HepG2 (cell line): ENCODE results near the gene KLHL33. TPM values are rescaled to one million over a fixed set of nuclear protein-coding genes. Genes with fewer than 3 reads are reported as not detected.
A peak's percentile ranks its signal among the peaks of the same experiment; 100 is the strongest.

Experiments
- E2F2 ChIP-seq: sonication (generic); formaldehyde crosslinking; IDR thresholded peaks from 2 replicates; pipeline ENCODE4 v1.4.0; 2020; ENCODE audit warnings: missing genetic modification reagents, borderline replicate concordance
- ELF4 ChIP-seq: sonication (generic); formaldehyde crosslinking; IDR thresholded peaks from 2 replicates; pipeline ENCODE4 v1.5.0; 2020; ENCODE audit warnings: missing genetic modification reagents, mild to moderate bottlenecking, moderate library complexity, borderline replicate concordance
- GATA4 ChIP-seq: sonication (generic); IDR thresholded peaks from 2 replicates; pipeline ENCODE4 v1.6.1; 2016; ENCODE audit warnings: antibody characterized with exemption, low read depth, borderline replicate concordance
- GATAD1 ChIP-seq: IDR thresholded peaks from 2 replicates; pipeline ENCODE4 v1.6.1; 2016; ENCODE audit warnings: missing genetic modification reagents, missing compliant biosample characterization
- IRF2 ChIP-seq: IDR thresholded peaks from 2 replicates; pipeline ENCODE4 v1.6.1; 2018; ENCODE audit warnings: missing genetic modification reagents, missing compliant biosample characterization
- KDM3A ChIP-seq: IDR thresholded peaks from 2 replicates; pipeline ENCODE4 v1.6.1; 2018; ENCODE audit warnings: low read depth, missing compliant biosample characterization
- MTA1 ChIP-seq: sonication (generic); formaldehyde crosslinking; IDR thresholded peaks from 2 replicates; pipeline ENCODE4 v1.4.0; 2020; ENCODE audit warnings: missing genetic modification reagents, mild to moderate bottlenecking, borderline replicate concordance
- NFRKB ChIP-seq: fragments of 450-650 bp; IDR thresholded peaks from 2 replicates; pipeline ENCODE4 v1.6.1; 2017
- NR0B2 ChIP-seq: sonication (generic); formaldehyde crosslinking; IDR thresholded peaks from 2 replicates; pipeline ENCODE4 v1.4.0; 2020; ENCODE audit warnings: mild to moderate bottlenecking, missing genetic modification reagents
- PCBP2 ChIP-seq: fragments of 200-400 bp; formaldehyde crosslinking; optimal IDR thresholded peaks from 2 replicates; pipeline ENCODE3; 2018; ENCODE audit warnings: low read length, low read depth; ENCODE audit not compliant: poor library complexity, severe bottlenecking
- PHF8 ChIP-seq: sonication (generic); formaldehyde crosslinking; IDR thresholded peaks from 2 replicates; pipeline ENCODE4 v1.5.0; 2020; ENCODE audit warnings: missing genetic modification reagents
- POLR2AphosphoS2 ChIP-seq: IDR thresholded peaks from 2 replicates; pipeline ENCODE4 v1.6.1; 2011; ENCODE audit warnings: low read depth, low read length, improper control_type of control experiment
- RBAK ChIP-seq: sonication (generic); formaldehyde crosslinking; IDR thresholded peaks from 2 replicates; pipeline ENCODE4 v1.5.1; 2020; ENCODE audit warnings: mild to moderate bottlenecking, missing genetic modification reagents
- SP5 ChIP-seq: IDR thresholded peaks from 2 replicates; pipeline ENCODE4 v1.6.1; 2016; ENCODE audit warnings: low read depth, borderline replicate concordance
- THAP11 ChIP-seq: IDR thresholded peaks from 2 replicates; pipeline ENCODE4 v1.6.1; 2016; ENCODE audit warnings: missing biosample characterization, missing genetic modification reagents
- ZBTB2 ChIP-seq: sonication (generic); formaldehyde crosslinking; IDR thresholded peaks from 2 replicates; pipeline ENCODE4 v1.8.0; 2022; ENCODE audit warnings: low read depth, missing genetic modification reagents
- ZBTB8A ChIP-seq: sonication (generic); formaldehyde crosslinking; IDR thresholded peaks from 2 replicates; pipeline ENCODE4 v1.4.0; 2020; ENCODE audit warnings: mild to moderate bottlenecking, low read depth, missing genetic modification reagents, borderline replicate concordance
- ZFP37 ChIP-seq: sonication (generic); formaldehyde crosslinking; IDR thresholded peaks from 2 replicates; pipeline ENCODE4 v1.4.0; 2020; ENCODE audit warnings: missing genetic modification reagents, borderline replicate concordance
- ZFP62 ChIP-seq: sonication (generic); formaldehyde crosslinking; IDR thresholded peaks from 2 replicates; pipeline ENCODE4 v1.4.0; 2020; ENCODE audit warnings: missing genetic modification reagents
- ZFX ChIP-seq: sonication (generic); formaldehyde crosslinking; IDR thresholded peaks from 2 replicates; pipeline ENCODE4 v1.4.0; 2020; ENCODE audit warnings: mild to moderate bottlenecking, low read depth, missing genetic modification reagents, moderate library complexity
- ZNF20 ChIP-seq: sonication (generic); formaldehyde crosslinking; IDR thresholded peaks from 2 replicates; pipeline ENCODE4 v1.4.0; 2020; ENCODE audit warnings: mild to moderate bottlenecking, moderate library complexity, missing genetic modification reagents
- ZNF251 ChIP-seq: sonication (generic); formaldehyde crosslinking; IDR thresholded peaks from 2 replicates; pipeline ENCODE4 v1.9.0; 2021; ENCODE audit warnings: mild to moderate bottlenecking, missing genetic modification reagents
- ZNF3 ChIP-seq: IDR thresholded peaks from 2 replicates; pipeline ENCODE4 v1.7.0; 2017; ENCODE audit warnings: inconsistent platforms
- ZNF30 ChIP-seq: sonication (generic); formaldehyde crosslinking; IDR thresholded peaks from 2 replicates; pipeline ENCODE4 v1.5.0; 2020; ENCODE audit warnings: mild to moderate bottlenecking, missing genetic modification reagents
- ZNF337 ChIP-seq: sonication (generic); formaldehyde crosslinking; IDR thresholded peaks from 2 replicates; pipeline ENCODE4 v1.5.1; 2020; ENCODE audit warnings: missing genetic modification reagents, low read depth, mild to moderate bottlenecking, borderline replicate concordance
- ZNF567 ChIP-seq: sonication (generic); formaldehyde crosslinking; IDR thresholded peaks from 2 replicates; pipeline ENCODE4 v1.8.1; 2023; ENCODE audit warnings: mild to moderate bottlenecking, missing genetic modification reagents, borderline replicate concordance
- ZNF724P ChIP-seq: sonication (generic); formaldehyde crosslinking; IDR thresholded peaks from 2 replicates; pipeline ENCODE4 v1.8.0; 2022; ENCODE audit warnings: missing genetic modification reagents, borderline replicate concordance
- ZNF749 ChIP-seq: sonication (generic); formaldehyde crosslinking; IDR thresholded peaks from 2 replicates; pipeline ENCODE4 v1.8.0; 2022; ENCODE audit warnings: mild to moderate bottlenecking, missing genetic modification reagents, moderate library complexity, borderline replicate concordance
- ZNF879 ChIP-seq: sonication (generic); formaldehyde crosslinking; IDR thresholded peaks from 2 replicates; pipeline ENCODE4 v1.8.1; 2023; ENCODE audit warnings: missing genetic modification reagents
- polyA plus RNA-seq, 8 experiments: library from polyadenylated mRNA; depleted of rRNA in 3 of 8; stranded (reverse) in 7 of 8; unstranded in 1 of 8; fragments of >200 nt; fragmentation: Illumina TruSeq in 4 of 8; extraction: Trizol in 4 of 8; gene quantifications; 2 replicates each; pipeline versions ENCODE4 v1.2.1 to v1.2.3, GENCODE V29; 2011 to 2016; ENCODE audit warnings: low read depth in 4 of 8, missing spikeins in 1 of 8, mixed read lengths in 1 of 8; ENCODE audit not compliant: insufficient read depth in 1 of 8
- total RNA-seq, 5 experiments: library from RNA; depleted of rRNA; stranded (reverse); fragments of >200 nt; fragmentation: Illumina TruSeq; extraction: Trizol; gene quantifications; 2 replicates each; pipeline ENCODE4 v1.2.3, GENCODE V29; 2016; ENCODE audit warnings: low read depth in 1 of 5

The KLHL33 gene
- total and polyA plus RNA-seq, 2 of the 13 experiments (the other 11 are each of a cell fraction or from before 2014, with no cell fraction given): not detected

GRCh38 chr14:20454516-20455354 is 18.8 kb upstream of the KLHL33 start, which contains the start of the genes APEX1 and OSGEP (continued):
- peak; percentile 86 for TF ChIP-seq ZBTB8A (CRISPR knock-in tag)
- TF ChIP-seq ZNF724P (CRISPR knock-in tag): peak; percentile 24
- TF ChIP-seq SP5 (CRISPR knock-in tag): peak; percentile 10; the same call in 1 of the 2 replicates
- TF ChIP-seq E2F2: peak; percentile 88; the same call in 1 of the 2 replicates
- TF ChIP-seq ZFP62 (CRISPR knock-in tag): no peak
- TF ChIP-seq ELF4: no peak; the same call in 1 of the 2 replicates
- TF ChIP-seq ZNF3 (CRISPR knock-in tag): no peak
- TF ChIP-seq ZNF879 (CRISPR knock-in tag): no peak; the same call in 1 of the 2 replicates
- TF ChIP-seq ZNF567 (CRISPR knock-in tag): no peak; the same call in 1 of the 2 replicates
- no peak; the same call in 1 of the 2 replicates for TF ChIP-seq ZNF749 (CRISPR knock-in tag)
- peak; percentile 44; the same call in 1 of the 2 replicates for TF ChIP-seq IRF2
- peak; percentile 53; the same call in 1 of the 2 replicates for TF ChIP-seq NR0B2 (CRISPR knock-in tag)
- TF ChIP-seq ZFP37 (CRISPR knock-in tag): 0 out of 2 replicates have a peak, but pooled peaks have one; percentile 17
- TF ChIP-seq POLR2AphosphoS2: no peak
- TF ChIP-seq ZFX (CRISPR knock-in tag): peak; percentile 95
- TF ChIP-seq ZNF30 (CRISPR knock-in tag): 0 out of 2 replicates have a peak, but pooled peaks have one; percentile 80
- TF ChIP-seq ZBTB2: peak; percentile 73
- TF ChIP-seq ZNF337 (CRISPR knock-in tag): peak; percentile 59; the same call in 1 of the 2 replicates
- no peak for TF ChIP-seq NFRKB
- TF ChIP-seq MTA1 (CRISPR knock-in tag): peak; percentile 92
- TF ChIP-seq ZNF251 (CRISPR knock-in tag): no peak; the same call in 1 of the 2 replicates
- TF ChIP-seq ZNF20: no peak; the same call in 1 of the 2 replicates
- peak; percentile 21 for TF ChIP-seq GATA4
- no peak for TF ChIP-seq RBAK (CRISPR knock-in tag)
- TF ChIP-seq THAP11 (CRISPR knock-in tag): peak; percentile 89
- peak; percentile 75 for TF ChIP-seq KDM3A (CRISPR knock-in tag)
- TF ChIP-seq GATAD1 (CRISPR knock-in tag): peak; percentile 97
- no peak for TF ChIP-seq PCBP2
- TF ChIP-seq PHF8 (CRISPR knock-in tag): peak; percentile 91
